Activated gamma-delta T cell treated with Interleukin-2 at 50 U/mL for 16 hours (primary cell): ENCODE results near the gene NOL9.

Experiments used
- DNase-seq: peaks from one replicate; pipeline ENCODE4 v3.0.0-alpha.2; 2020

NOL9 gene

DNA sequence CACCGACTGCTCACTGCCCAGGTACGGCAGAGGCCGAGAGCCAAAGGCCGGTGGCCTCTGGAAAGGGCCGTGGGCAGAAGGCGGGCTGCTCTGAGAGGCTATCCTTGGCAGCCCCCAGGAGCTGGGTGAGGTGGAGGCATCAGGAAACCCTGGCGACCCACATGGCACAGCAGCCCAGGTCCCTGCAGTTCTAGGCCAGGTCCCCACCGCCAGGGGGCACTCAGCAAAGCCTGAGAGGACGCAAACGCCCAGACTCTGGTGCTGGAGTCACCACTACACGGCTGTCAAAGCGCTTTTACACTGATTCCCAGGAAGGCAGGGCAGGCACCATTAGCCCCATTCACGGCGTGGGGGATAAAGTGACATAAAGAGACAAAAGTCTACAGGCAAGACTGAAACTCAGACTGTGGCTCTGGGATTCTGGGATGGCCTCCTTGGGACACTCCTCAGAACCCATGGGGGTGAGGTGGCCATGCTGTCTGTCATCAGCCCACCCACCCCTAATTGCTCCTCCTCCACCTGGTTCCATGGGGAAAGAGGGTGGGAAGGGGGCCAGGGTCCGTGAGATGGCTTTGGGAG, 67.8 kb downstream of the NOL9 start:
- peak; percentile 87 for DNase-seq

DNA sequence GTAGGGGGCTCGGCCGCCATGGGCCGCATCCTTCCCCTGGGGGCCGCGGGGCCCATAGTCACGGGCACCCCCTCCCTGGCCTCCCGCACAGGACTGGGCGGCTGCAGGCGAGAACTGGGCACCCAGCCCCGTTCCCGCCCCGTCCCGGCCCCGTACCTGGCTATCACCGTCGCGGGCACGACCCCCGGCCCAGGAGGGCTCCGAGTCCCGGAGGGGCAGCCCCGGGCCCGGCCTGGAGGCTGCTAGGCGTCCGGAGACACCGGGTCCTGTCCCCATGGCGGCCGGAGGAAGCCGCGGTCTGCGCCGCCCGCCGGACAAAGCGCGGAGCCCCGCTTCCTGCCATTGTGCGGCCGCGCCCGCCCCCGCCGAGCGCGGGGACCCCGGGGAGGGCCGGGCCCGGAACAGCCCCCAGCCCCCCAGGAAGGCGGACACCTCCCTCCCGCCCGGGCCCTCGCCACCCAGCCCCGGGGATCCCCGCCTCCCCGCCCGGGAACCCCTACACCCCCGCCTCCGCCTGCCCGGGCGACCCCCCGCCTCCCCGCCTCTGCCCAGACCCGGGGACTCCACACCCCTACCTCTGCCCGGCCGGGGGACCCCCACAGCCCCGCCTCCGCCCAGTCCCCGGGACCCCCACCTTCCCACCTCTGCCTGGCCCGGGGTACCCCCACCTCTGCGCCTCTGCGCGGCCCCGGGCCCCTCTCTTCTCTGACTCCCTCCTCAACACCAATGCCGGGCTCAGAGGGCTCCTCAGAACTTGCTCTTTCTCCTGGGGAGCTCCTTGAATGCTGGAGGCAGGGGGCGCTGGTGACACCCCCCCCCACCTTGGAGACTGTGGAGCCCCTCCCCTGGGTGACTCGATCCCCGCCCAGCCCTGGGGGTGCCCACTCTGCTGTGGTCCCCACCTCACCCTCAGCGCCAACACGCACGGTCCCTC, 68.9 kb downstream of the NOL9 start:
- DNase-seq, result no peak

DNA sequence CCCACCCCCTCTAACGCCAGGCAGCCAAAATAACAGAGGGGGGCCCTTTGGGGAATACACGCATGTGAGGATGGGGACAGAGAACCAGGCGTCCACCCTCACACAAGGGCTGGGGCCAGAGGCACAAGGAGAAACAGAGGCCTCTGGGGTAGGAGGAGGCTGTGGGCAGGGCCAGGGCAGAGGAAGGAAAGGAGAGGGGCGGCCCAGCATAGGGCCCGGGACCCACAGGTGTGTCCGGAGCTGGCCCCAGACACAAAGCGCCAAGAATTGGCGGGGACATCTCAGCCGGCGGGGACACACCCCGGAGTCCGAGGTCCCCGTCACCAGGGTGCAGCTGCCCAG, 69.5 kb downstream of the NOL9 start:
- DNase-seq, result no peak

DNA sequence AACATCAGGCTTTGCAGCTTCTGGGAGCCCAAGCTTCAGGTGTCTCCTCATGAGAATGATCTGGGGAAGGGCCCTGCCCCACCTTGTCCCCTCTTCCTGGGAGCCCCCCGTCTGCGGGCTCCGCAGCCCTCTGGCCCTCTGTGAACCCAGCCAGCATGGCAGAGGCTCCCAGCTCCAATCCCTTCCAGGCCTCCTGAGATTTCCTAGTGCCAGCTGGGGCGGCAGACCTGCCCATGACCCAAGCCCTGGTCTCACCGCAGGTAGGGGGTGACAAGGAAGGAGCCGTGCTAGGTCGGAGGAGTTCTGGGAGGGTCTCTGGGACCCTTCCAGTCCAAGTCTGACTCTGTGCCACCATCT, 70.6 kb downstream of the NOL9 start:
- no peak for DNase-seq

DNA sequence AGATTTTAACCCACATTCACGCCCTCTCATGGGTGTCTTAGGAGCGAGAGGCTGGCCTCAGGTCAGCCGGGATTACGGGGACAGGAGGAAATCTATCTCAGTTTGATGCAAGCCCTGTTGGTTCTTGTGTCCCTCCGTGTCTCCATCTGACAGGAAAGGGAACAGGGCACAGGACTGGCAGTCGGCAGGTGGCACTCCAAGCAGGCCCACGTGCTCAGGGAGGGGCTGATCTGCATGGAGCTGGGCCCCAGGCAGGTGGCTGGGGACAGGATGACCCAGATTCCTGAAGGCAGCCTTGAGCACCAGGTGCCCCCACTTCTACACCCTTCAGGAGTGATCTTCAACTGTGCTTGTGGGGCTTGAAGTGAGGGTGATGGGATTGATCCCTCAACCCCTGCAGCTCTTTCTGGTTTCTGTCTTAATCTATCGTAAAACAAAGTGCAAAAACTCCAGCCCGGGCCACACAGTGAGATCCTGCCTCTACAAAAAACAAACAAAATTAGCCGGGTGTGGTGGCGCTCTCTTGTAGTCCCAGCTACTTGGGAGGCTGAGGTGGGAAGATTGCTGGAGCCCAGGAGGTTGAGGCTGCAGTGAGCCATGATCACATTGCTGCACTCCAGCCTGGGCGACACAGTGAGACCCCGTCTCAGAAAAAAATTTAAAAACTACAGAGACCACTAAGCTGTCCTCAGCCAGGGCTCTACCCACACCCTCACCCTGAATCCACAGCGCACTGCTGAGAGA, 71.1 kb downstream of the NOL9 start:
- DNase-seq, result no peak

DNA sequence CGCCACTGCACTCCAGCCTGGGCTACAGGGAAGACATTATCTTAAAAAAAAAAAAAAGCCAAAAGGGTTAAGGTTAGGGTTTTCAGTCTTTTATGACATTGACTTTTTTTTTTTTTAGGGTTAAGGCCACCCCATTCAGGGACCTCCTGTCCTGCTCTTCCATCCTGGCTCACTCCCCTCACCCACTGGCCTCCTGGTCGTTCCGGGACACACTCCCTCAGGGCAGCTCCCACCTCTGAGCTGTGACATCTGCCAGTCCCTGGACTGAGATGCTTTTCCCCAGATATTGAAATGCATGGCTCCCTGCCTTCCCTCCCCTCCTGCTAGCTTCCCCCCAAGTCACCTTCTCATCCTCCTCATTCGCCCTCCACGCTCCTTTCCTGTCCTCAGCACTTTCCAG, 72.5 kb downstream of the NOL9 start:
- no peak for DNase-seq

DNA sequence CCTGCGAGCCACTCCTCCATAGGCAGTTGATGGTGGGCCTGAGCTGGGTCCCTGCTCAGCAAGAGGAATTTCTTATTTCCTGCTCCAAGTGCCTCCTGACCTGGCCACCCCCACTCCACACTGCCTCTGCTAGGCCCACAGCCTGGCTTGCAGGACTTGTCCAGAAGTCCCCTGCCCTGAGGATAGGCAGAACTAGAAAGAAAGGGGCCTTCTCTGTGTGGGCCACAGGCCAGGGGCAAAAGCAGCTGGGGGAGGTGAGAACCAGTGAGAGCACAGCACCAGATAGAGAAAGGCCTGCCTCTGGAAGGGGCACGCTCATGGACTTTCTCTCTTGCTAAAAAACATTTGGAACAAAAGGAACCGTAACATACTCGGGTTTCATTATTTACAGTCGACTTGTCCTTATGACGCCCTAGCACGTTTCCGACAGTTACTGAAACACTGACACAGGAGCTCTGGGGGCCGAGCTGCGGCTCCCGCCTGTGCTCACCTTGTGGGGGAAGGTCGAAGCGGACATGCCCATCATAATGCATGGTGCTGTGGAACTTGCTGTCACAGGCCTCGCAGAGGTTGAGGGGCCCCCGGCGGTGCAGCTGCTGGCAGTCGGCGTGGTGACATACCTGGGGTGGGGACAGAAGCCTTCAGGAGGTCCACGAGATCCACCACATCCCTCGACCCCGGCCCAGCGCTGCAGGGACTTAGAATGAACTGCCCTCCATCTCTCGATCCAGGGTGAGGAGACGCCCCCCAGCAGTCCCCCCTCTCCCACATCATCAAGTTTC, 77.1 kb downstream of the NOL9 start:
- no peak for DNase-seq

DNA sequence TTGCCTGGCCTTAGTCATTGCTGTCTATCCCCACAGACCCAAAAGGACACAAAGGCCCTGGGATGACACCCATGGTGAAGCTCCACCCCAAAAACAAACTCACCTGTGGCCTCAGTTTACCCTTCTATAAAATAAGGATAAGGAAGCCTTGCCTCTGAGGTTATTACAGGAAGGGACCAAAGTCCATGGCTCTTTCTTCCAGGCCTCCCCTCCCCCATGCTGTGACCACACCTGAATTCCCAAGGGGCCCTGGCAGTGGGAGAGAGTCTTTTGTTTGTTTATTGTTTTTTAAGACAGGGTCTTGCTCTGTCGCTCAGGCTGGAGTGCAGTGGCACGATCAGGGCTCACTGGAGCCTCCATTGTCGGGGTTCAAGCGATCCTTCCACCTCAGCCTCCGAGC, 77.8 kb downstream of the NOL9 start:
- no peak for DNase-seq

DNA sequence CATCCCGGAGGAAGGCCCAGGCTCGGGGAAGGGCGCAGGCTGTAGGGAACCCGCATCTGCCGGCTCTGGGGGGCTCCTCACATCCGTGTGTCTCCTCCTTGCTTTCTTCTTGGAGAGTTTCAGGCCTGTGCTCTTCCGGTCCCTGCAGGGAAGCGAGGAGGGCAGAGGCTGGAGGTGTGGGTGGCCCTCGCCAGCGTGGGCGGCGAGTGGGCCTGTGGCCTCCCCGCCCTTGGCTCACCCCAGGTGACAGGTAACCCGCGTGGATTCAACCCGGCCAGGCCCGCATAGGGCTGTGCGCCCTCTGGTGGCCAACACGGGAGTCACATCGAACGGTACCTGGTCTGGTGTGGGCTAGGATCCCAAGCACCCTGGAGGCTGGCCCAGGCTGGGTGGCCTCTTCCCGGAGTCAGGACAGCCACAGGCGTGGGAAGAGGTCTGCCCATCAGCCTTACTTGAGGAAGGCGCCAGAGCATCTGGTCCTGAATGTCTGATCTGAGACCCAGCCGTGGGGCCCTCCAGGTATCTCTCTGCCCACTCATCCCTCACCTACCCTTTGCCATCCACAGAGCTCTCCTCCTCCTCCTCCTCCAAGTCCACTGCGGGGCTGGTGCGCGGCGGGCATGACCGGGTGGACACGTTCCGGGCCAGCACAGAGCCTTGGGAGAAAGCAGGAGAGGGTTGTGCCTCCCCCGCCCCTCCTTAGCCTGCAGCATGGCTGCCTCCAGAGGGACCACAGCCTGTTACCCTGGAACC, 78.8 kb downstream of the NOL9 start:
- DNase-seq, result peak; percentile 81

DNA sequence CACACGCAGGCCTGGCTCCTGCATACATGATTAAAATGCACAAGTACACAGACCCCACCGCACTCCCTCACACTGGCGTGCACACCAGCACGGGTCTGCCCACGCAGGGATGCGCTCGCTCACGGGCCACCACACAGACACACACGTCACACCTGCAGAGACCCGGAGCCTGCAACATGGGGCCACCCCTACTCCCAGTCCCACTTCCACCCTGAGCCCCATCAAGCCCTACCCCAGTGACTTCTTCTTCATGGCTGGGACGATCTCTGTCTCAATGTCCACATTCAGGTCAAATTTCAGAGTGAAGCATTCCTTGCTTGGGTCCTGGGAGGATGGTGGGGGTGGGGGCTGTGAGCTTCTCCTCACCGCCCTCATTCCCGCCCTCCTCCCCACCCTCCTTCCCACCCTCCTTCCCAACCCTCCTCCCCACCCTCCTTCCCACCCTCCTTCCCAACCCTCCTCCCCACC, 79.5 kb downstream of the NOL9 start:
- DNase-seq, result no peak

DNA sequence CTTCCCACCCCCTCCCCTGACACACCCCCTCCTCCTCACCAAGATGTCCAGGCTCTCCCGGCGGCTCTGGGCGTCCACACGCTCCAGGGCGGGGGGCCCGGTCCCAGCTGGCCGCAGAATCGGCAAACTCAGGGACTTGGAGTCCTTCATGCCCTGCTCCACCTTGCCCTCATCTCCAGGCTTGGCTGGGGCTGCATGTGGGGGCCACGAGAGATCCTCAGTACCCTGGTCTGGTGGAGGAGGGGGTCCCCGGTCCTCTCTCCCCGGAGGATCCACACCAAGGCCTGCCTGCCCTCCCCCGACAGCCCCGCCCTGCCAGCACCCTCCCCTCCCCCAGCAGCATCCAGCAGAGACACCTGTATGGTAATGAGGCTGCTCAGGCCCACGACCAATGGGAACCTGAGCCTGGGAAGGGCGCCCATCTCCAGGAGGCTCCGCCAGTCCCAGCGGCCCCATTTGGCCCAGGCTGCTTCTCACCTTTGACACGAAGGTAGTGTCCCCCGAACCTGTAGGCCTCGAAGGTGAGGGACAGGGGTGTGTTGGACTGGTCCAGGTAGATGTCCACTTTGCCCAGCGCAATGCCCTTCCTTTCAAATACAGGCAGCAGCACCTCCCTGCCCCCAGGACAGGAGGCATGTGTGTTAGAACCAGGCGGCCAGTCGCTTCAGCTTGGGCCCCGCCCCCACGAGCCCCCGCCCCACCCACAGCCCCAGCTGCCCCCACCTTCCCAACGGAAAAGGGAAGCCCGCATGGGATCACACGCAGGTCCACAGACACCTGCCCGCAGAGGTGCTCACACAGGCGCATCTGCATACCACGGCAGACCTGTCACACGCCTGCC, 80.1 kb downstream of the NOL9 start:
- DNase-seq, result no peak

DNA sequence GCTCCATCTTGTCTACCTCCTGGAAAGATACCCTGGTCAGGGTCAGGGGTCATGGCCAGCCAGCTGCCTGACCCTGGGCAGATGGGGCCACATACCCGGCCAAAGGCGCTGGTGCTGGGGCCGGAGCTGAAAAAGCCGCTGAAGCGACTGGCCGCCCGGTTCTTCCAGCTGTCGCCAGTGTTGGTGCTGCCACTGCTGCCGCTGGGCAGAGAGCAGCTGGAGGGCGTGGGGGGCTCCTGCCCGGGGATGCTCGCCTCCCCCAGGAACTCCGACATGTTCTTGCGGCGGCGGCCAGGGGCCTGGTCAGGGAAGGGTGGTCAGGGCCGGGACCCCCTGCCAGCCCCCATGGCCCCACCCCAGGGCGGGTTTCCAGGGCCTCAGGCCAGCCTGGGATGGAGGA, 81.2 kb downstream of the NOL9 start:
- no peak for DNase-seq

DNA sequence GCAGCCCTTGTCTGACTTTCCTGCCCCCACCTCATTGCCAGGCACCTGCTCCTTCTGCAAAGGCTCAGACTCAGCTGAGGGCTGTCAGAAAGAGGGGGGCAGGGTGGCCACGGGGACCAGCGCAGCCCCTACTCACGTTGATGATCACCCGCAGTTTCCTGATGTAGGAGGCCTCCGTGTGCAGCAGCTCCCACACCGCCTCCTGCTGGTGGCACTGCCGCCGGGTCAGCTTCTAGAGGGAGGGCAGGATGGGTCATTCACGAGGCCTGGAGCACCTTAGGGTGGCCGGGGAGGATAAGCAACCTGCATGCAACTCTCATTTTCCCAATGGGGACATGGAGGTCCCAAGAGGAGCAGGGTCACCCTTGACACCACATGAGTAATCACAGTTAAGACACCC, 81.9 kb downstream of the NOL9 start:
- no peak for DNase-seq

DNA sequence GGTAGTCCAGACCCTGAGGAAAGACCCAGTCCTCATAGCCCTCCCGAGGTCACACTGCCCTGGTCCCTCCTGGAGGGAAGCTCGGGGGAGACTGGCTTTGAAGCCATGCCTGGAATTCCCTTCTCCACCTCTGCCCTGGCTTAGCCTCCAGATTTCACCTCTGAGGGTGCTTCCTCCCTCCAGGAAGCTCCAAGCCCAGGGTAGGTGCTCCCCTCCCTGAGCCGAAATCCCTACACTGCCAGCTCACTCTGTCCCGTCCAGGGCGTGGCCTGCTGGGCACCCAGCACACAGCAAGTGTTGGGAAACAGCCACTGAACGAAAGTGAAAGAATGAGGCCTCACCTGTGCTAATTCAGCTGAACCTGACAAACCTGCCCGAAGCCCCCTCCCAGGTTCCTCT, 82.3 kb downstream of the NOL9 start:
- DNase-seq, result no peak
